NT2/D1 (cell line): ENCODE results near the gene PTGIS.

Source experiments
- SUZ12 ChIP-seq: IDR thresholded peaks from 2 replicates; pipeline ENCODE4 v1.6.1; 2011; ENCODE audit not compliant: insufficient read length, insufficient read depth; ENCODE audit errors: extremely low read depth
- YY1 ChIP-seq: IDR thresholded peaks from 2 replicates; pipeline ENCODE4 v1.6.1; 2011; ENCODE audit not compliant: insufficient read length, insufficient read depth
- ZNF274 ChIP-seq: IDR thresholded peaks from 2 replicates; pipeline ENCODE4 v1.6.1; 2011; ENCODE audit warnings: mild to moderate bottlenecking, low read depth, low read length

- TF ChIP-seq ZNF274 (no peak), YY1 (no peak), SUZ12 (no peak)
Measured at GRCh38 chr20:49519212-49519712, 48.7 kb downstream of the PTGIS start.
